Measurements from ENCODE around the gene GPATCH2.
A peak's percentile ranks its signal among the peaks of the same experiment; 100 is the strongest.
"Not testable (repeated sequence)": the region's sequence is repeated elsewhere in the genome, so short reads cannot be mapped to it uniquely, and the experiment has no call there.

GPATCH2 gene

GRCh38 chr1:217393896-217394295, 237.0 kb downstream of the GPATCH2 start:
- in situ Hi-C loops (cut with HindIII; ENCODE audit: low pct_ligation_motif_present, low sequenced_read_pairs), result no loop called here
- Histone ChIP-seq H3K36me3 (replicated peaks) (no peaks in the 10 kb centered on the region), H3K27ac (no peak overlapping the region), H3K27me3 (replicated peaks) (no peaks in the 10 kb centered on the region), H3K4me3 (ENCODE audit: low read depth, low read length) (no peak overlapping the region)
- TF ChIP-seq CTCF (IDR thresholded peaks at IDR 0.05; ENCODE audit: low read depth, low read length, missing control alignments), result peak; percentile 31
- no peak for DNase-seq

GRCh38 chr1:217392441-217392840, 238.4 kb downstream of the GPATCH2 start:
- no peak overlapping the region for H3K27ac ChIP-seq
- TF ChIP-seq CTCF (IDR thresholded peaks at IDR 0.05; ENCODE audit: low read depth, low read length, missing control alignments), result no peak
- in situ Hi-C loops (cut with HindIII; ENCODE audit: low pct_ligation_motif_present, low sequenced_read_pairs), result no loop called here
- H3K36me3 ChIP-seq (replicated peaks), result no peaks in the 10 kb centered on the region
- H3K27me3 ChIP-seq (replicated peaks), result no peaks in the 10 kb centered on the region
- no peak overlapping the region for H3K4me3 ChIP-seq (ENCODE audit: low read depth, low read length)
- DNase-seq, result no peak

GRCh38 chr1:217389895-217390294, 241.0 kb downstream of the GPATCH2 start:
- no peaks in the 10 kb centered on the region for H3K36me3 ChIP-seq (replicated peaks)
- DNase-seq, result no peak
- in situ Hi-C loops (cut with HindIII; ENCODE audit: low pct_ligation_motif_present, low sequenced_read_pairs), result no loop called here
- no peaks in the 10 kb centered on the region for H3K27me3 ChIP-seq (replicated peaks)
- TF ChIP-seq CTCF (IDR thresholded peaks at IDR 0.05; ENCODE audit: low read depth, low read length, missing control alignments), result no peak
- no peak overlapping the region for H3K4me3 ChIP-seq (ENCODE audit: low read depth, low read length)
- H3K27ac ChIP-seq, result no peak overlapping the region

DNA sequence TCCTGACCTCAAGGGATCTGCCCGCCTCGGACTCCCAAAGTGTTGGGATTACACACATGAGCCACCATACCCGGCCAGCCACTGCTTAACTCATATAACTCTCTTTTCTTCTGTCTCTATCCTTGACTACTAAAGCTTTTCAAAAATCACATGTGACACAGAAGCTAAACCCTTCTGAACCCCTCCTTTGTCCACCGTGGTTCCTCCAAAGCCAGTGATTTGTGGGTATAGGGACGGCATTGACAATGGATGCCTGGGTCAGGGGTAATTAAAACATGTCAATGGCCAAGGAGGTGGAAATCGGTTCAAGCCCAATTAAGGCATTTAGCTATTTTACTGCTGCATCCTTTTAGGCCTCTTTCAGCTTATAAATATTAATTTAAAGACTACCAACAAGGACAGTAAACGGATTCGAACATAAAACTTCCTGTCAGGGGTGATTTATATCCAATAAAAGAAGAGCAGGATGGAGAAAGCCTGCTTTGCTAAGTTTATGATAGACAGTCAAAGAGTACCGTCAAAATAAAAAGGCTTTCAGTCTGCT, 242.3 kb downstream of the GPATCH2 start:
- no peak for TF ChIP-seq CTCF (IDR thresholded peaks at IDR 0.05; ENCODE audit: low read depth, low read length, missing control alignments)
- H3K27ac ChIP-seq, result no peak overlapping the region

GRCh38 chr1:217381773-217382172, 249.1 kb downstream of the GPATCH2 start:
- in situ Hi-C loops (cut with HindIII; ENCODE audit: low pct_ligation_motif_present, low sequenced_read_pairs); H3K36me3 ChIP-seq (replicated peaks); H3K27me3 ChIP-seq (replicated peaks); DNase-seq; H3K4me3 ChIP-seq (ENCODE audit: low read depth, low read length); H3K27ac ChIP-seq: not testable (repeated sequence)

More for the DNA sequence above, 242.3 kb downstream of the GPATCH2 start:
- Histone ChIP-seq H3K27me3 (replicated peaks) (no peaks in the 10 kb centered on the region), H3K36me3 (replicated peaks) (no peaks in the 10 kb centered on the region), H3K4me3 (ENCODE audit: low read depth, low read length) (no peak overlapping the region)
- in situ Hi-C loops (cut with HindIII; ENCODE audit: low pct_ligation_motif_present, low sequenced_read_pairs), result no loop called here
- no peak for DNase-seq

- in situ Hi-C loops (cut with HindIII; ENCODE audit: low pct_ligation_motif_present, low sequenced_read_pairs); H3K36me3 ChIP-seq (replicated peaks); H3K4me3 ChIP-seq (ENCODE audit: low read depth, low read length): not testable (repeated sequence)
These were observed 251.1 kb downstream of the GPATCH2 start for GRCh38 chr1:217379804-217380203.

GRCh38 chr1:217379336-217379735, 251.6 kb downstream of the GPATCH2 start:
- in situ Hi-C loops (cut with HindIII; ENCODE audit: low pct_ligation_motif_present, low sequenced_read_pairs), result no loop called here
- no peaks in the 10 kb centered on the region for H3K36me3 ChIP-seq (replicated peaks)
- H3K27ac ChIP-seq, result no peak overlapping the region
- H3K4me3 ChIP-seq (ENCODE audit: low read depth, low read length), result no peak overlapping the region
- DNase-seq, result no peak
- H3K27me3 ChIP-seq (replicated peaks), result no peaks in the 10 kb centered on the region
- TF ChIP-seq CTCF (IDR thresholded peaks at IDR 0.05; ENCODE audit: low read depth, low read length, missing control alignments), result no peak

More at GRCh38 chr1:217379804-217380203, 251.1 kb downstream of the GPATCH2 start:
- H3K27me3 ChIP-seq (replicated peaks); DNase-seq; H3K27ac ChIP-seq: not testable (repeated sequence)

Data from brain microvascular endothelial cell (primary cell).